ENCODE data around the gene TRIM33.

TRIM33 gene

GRCh38 chr1:114511032-114511785 is at the start of gene TRIM33:
Gene TRIM33, minus strand, starts transcription at chr1:114511203. Its CDS starts 127 bp downstream, at chr1:114511076.
- no peak for TF ChIP-seq Cebpa-rat (IDR thresholded peaks at IDR 0.05)
- H3K27me3 ChIP-seq: no peaks in the 10 kb centered on the region
- peaks cover 40 to 45% (median 45%) of the 10 kb centered on the region in 11 experiments for H4K20me1 ChIP-seq
- H3K4me3 ChIP-seq: peak within 1 kb of the TSS; percentile 80 to 99 (median 96)
- peaks cover 37 to 45% (median 41%) of the 10 kb centered on the region in 10 experiments for H3K4me1 ChIP-seq
- H3K9ac ChIP-seq: peak within 1 kb of the TSS; percentile 94 to 98 (median 96)
- no peaks in the 10 kb centered on the region for H3K9me3 ChIP-seq (replicated peaks in 1 of 11)
- peak within 1 kb of the TSS; percentile 92 to 98 (median 95) for H3K27ac ChIP-seq
- peak within 1 kb of the TSS; percentile 83 to 95 (median 91) for H3K4me2 ChIP-seq
- peaks cover 9 to 13% (median 11%) of the 10 kb centered on the region in 11 experiments; a peak in 21 of 22 replicates for H3K36me3 ChIP-seq

- H3K9me3 ChIP-seq (replicated peaks in 1 of 11): peaks cover 4 to 15% (median 10%) of the 10 kb centered on the region in 11 experiments; a peak in 18 of 22 replicates
- no peak for TF ChIP-seq Cebpa-rat (IDR thresholded peaks at IDR 0.05)
- H3K4me2 ChIP-seq: peak overlapping the region in 4 of 11 experiments; percentile 29 to 47 (median 34); a peak in 7 of 22 replicates
- peak overlapping the region in 1 of 11 experiments; percentile 30; a peak in 2 of 22 replicates for H3K27ac ChIP-seq
- no peak overlapping the region for H3K9ac ChIP-seq
- no peak overlapping the region for H3K4me3 ChIP-seq
- peaks cover 0 to 15% (median 5%) of the 10 kb centered on the region in 11 experiments; a peak in 19 of 22 replicates for H3K36me3 ChIP-seq
- peaks cover 0 to 19% (median 5%) of the 10 kb centered on the region in 10 experiments; a peak in 10 of 20 replicates for H3K4me1 ChIP-seq
- no peaks in the 10 kb centered on the region for H3K27me3 ChIP-seq
- no peaks in the 10 kb centered on the region for H4K20me1 ChIP-seq
Observed at GRCh38 chr1:114559356-114559755, 48.4 kb upstream of the TRIM33 start.

DNA sequence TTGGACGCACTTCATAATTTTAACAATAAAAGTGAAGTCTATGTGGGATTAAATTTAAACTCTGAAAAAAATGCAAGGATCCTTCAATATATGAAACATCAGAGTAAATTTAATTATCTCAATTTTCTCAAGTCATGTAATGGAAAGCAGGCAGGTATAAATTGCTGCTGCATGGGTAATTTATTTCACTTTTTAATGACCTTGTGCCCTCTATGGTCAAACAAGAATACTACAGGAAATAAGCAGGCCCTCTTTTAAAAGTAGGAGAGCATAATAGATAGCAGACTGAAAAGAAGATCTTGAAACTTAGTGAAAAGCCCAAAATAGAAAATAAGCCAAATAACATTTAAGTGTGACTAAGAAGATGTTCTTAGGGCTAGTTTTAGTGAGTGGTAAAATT is 47.5 kb upstream of the TRIM33 start:
- no peak overlapping the region for H3K9ac ChIP-seq
- H3K4me3 ChIP-seq: no peak overlapping the region
- TF ChIP-seq Cebpa-rat (IDR thresholded peaks at IDR 0.05): no peak
- H3K27me3 ChIP-seq: no peaks in the 10 kb centered on the region
- no peaks in the 10 kb centered on the region for H4K20me1 ChIP-seq
- peak overlapping the region in 2 of 11 experiments; percentile 29 to 30; a peak in 2 of 22 replicates for H3K4me2 ChIP-seq
- peaks cover 0 to 19% (median 5%) of the 10 kb centered on the region in 10 experiments; a peak in 10 of 20 replicates for H3K4me1 ChIP-seq
- peaks cover 0 to 8% (median 0%) of the 10 kb centered on the region in 11 experiments; a peak in 2 of 22 replicates for H3K36me3 ChIP-seq
- peaks cover 3 to 12% (median 6%) of the 10 kb centered on the region in 11 experiments; a peak in 17 of 22 replicates for H3K9me3 ChIP-seq (replicated peaks in 1 of 11)
- peak overlapping the region in 1 of 11 experiments; percentile 30; a peak in 1 of 22 replicates for H3K27ac ChIP-seq

- TF ChIP-seq Cebpa-rat (IDR thresholded peaks at IDR 0.05): no peak
- H3K27ac ChIP-seq: no peak overlapping the region
- H3K9ac ChIP-seq: no peak overlapping the region
- H4K20me1 ChIP-seq: no peaks in the 10 kb centered on the region
- no peak overlapping the region for H3K4me2 ChIP-seq
- H3K4me3 ChIP-seq: no peak overlapping the region
- no peaks in the 10 kb centered on the region for H3K36me3 ChIP-seq
- H3K4me1 ChIP-seq: peaks cover 0 to 11% (median 4%) of the 10 kb centered on the region in 10 experiments; a peak in 10 of 20 replicates
- no peaks in the 10 kb centered on the region for H3K27me3 ChIP-seq
- no peaks in the 10 kb centered on the region for H3K9me3 ChIP-seq (replicated peaks in 1 of 11)
Observed at GRCh38 chr1:114554577-114554976, 43.6 kb upstream of the TRIM33 start.

DNA sequence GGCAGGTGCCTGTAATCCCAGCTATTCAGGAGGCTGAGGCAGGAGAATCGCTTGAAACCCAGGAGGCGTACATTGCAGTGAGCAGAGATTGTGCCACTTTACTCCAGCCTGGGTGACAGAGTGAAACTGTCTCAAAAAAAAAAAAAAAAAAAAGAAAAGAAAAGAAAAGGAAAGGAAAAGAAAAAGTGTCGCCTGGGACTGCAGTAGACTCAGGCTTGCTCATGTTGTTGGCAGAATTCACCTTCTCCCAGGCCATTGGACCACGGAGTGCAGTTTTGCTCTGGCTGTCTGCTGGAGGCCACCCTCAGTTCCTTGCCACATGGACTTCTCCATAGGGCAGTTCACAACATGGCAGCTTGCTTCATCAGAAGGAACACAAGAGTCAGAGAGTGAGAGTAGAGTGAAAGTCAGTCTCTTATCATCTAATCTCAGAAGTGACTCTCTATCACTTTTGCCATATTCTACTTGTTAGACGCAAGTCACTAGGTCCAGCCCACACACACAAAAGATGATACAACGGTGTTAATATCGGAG is 41.2 kb upstream of the TRIM33 start:
- Histone ChIP-seq H3K4me2 (no peak overlapping the region), H3K9me3 (replicated peaks in 1 of 11) (no peaks in the 10 kb centered on the region), H3K9ac (no peak overlapping the region), H3K4me3 (no peak overlapping the region), H3K36me3 (no peaks in the 10 kb centered on the region), H3K27ac (no peak overlapping the region), H3K27me3 (no peaks in the 10 kb centered on the region), H3K4me1 (no peaks in the 10 kb centered on the region; a peak in 1 of 20 replicates), H4K20me1 (no peaks in the 10 kb centered on the region)
- no peak for TF ChIP-seq Cebpa-rat (IDR thresholded peaks at IDR 0.05)

- H3K4me2 ChIP-seq: no peak overlapping the region
- no peaks in the 10 kb centered on the region for H3K36me3 ChIP-seq
- TF ChIP-seq Cebpa-rat (IDR thresholded peaks at IDR 0.05): no peak
- no peak overlapping the region for H3K9ac ChIP-seq
- no peak overlapping the region for H3K27ac ChIP-seq
- H4K20me1 ChIP-seq: no peaks in the 10 kb centered on the region
- H3K4me3 ChIP-seq: no peak overlapping the region
- no peaks in the 10 kb centered on the region; a peak in 1 of 20 replicates for H3K4me1 ChIP-seq
- H3K27me3 ChIP-seq: no peaks in the 10 kb centered on the region
- H3K9me3 ChIP-seq (replicated peaks in 1 of 11): no peaks in the 10 kb centered on the region
Observed at GRCh38 chr1:114551400-114551799, 40.4 kb upstream of the TRIM33 start.

DNA sequence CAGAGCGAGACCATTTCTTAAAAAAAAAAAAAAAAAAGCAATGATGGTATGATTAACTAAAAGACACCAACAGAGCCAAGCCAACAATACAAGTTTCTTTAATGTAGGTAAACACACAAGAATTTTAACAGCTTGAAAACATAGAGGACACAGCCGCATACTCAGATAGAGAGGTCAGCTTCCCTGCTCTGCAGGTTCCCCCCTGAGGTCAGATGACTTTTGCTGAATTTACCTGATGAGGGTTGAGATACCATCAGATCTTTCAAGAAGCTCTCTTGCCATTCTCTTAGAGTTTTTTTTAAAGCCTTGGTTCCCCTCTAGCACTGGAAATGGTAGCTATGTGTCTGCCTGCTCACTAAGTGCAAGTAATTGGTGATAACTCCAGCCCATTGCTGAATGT is 39.3 kb upstream of the TRIM33 start:
- Histone ChIP-seq H3K9me3 (replicated peaks in 1 of 11) (no peaks in the 10 kb centered on the region), H3K4me3 (no peak overlapping the region), H3K27ac (no peak overlapping the region), H3K36me3 (no peaks in the 10 kb centered on the region), H4K20me1 (no peaks in the 10 kb centered on the region), H3K4me2 (no peak overlapping the region), H3K9ac (no peak overlapping the region), H3K27me3 (no peaks in the 10 kb centered on the region), H3K4me1 (no peaks in the 10 kb centered on the region; a peak in 1 of 20 replicates)
- TF ChIP-seq Cebpa-rat (IDR thresholded peaks at IDR 0.05): no peak

GRCh38 chr1:114549137-114549536 is 38.1 kb upstream of the TRIM33 start:
- H3K27me3 ChIP-seq: no peaks in the 10 kb centered on the region
- no peaks in the 10 kb centered on the region for H3K36me3 ChIP-seq
- H3K4me3 ChIP-seq: no peak overlapping the region
- no peak overlapping the region for H3K4me2 ChIP-seq
- no peak overlapping the region for H3K9ac ChIP-seq
- no peaks in the 10 kb centered on the region; a peak in 1 of 20 replicates for H3K4me1 ChIP-seq
- H3K9me3 ChIP-seq (replicated peaks in 1 of 11): no peaks in the 10 kb centered on the region
- TF ChIP-seq Cebpa-rat (IDR thresholded peaks at IDR 0.05): no peak
- no peaks in the 10 kb centered on the region for H4K20me1 ChIP-seq
- no peak overlapping the region for H3K27ac ChIP-seq

DNA sequence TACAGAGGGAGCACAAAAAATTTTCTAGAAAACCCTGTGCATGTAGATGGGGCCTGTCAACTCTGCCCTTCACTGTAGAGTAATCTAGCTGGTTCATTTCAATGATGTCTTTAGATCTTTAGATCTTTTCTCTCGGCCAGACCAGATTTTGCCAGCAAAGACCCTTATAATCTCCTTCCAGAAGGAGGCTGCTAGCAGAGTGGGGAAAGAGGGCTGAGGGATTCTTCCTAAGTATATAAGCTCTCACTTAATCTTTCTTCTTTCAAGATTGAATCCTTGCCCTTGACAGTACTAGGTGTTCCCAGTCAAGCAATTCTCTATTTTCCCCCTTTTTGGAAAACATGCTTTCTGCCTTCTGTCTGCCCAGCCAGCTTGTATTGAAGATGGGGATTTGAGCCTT is 36.1 kb upstream of the TRIM33 start:
- no peak for TF ChIP-seq Cebpa-rat (IDR thresholded peaks at IDR 0.05)
- Histone ChIP-seq H3K27ac (no peak overlapping the region), H3K4me2 (no peak overlapping the region), H4K20me1 (no peaks in the 10 kb centered on the region), H3K4me3 (no peak overlapping the region), H3K27me3 (no peaks in the 10 kb centered on the region), H3K36me3 (no peaks in the 10 kb centered on the region), H3K9ac (no peak overlapping the region), H3K9me3 (replicated peaks in 1 of 11) (no peaks in the 10 kb centered on the region), H3K4me1 (no peaks in the 10 kb centered on the region; a peak in 1 of 20 replicates)
